Measurements from ENCODE around the gene PGR.

Gene PGR

GRCh38 chr11:101010899-101011298, 118.7 kb downstream of the PGR start:
- DNase-seq (ENCODE audit: low read depth in 3 of 3), result no peak

- no peak for DNase-seq (ENCODE audit: low read depth in 3 of 3)
These were observed 119.9 kb downstream of the PGR start for GRCh38 chr11:101009690-101010055.

- no peak for DNase-seq (ENCODE audit: low read depth in 3 of 3)
These were observed 120.5 kb downstream of the PGR start for GRCh38 chr11:101008961-101009689.

GRCh38 chr11:101003468-101003867, 126.1 kb downstream of the PGR start:
- no peak for DNase-seq (ENCODE audit: low read depth in 3 of 3)

GRCh38 chr11:100999756-101000155, 129.9 kb downstream of the PGR start:
- no peak for DNase-seq (ENCODE audit: low read depth in 3 of 3)

- no peak for DNase-seq (ENCODE audit: low read depth in 3 of 3)
These were observed 134.6 kb downstream of the PGR start for GRCh38 chr11:100994966-100995365.

GRCh38 chr11:100991541-100991940, 138.1 kb downstream of the PGR start:
- DNase-seq (ENCODE audit: low read depth in 3 of 3), result no peak

- no peak for DNase-seq (ENCODE audit: low read depth in 3 of 3)
These were observed 138.7 kb downstream of the PGR start for GRCh38 chr11:100990931-100991330.

GRCh38 chr11:100984668-100985067, 144.9 kb downstream of the PGR start:
- DNase-seq (ENCODE audit: low read depth in 3 of 3), result no peak

GRCh38 chr11:100981196-100981824, 148.3 kb downstream of the PGR start:
- DNase-seq (ENCODE audit: low read depth in 3 of 3), result no peak

GRCh38 chr11:100980156-100980555, 149.5 kb downstream of the PGR start:
- DNase-seq (ENCODE audit: low read depth in 3 of 3), result no peak

Data from stimulated activated CD4-positive, alpha-beta T cell treated with anti-CD3 and anti-CD28 coated beads, TNF-alpha, amount 100 ng/mL, for 24 hours (primary cell).